ENCODE results near the gene TP53RK.

The TP53RK gene

GRCh38 chr20:46709459-46710152, 20.4 kb upstream of the TP53RK start, which contains the start of gene SLC2A10:
Gene SLC2A10 (plus strand): TSS chr20:46709649. CDS start chr20:46709737, 88 bp downstream.
- H3K4me3 Mint-ChIP-seq, result peak within 1 kb of the TSS; percentile 90 to 98 (median 93)
- TF ChIP-seq CTCF (IDR thresholded peaks at IDR 0.05; ENCODE audit: unreplicated experiment in 3 of 3), result no peak
- peaks cover 3% of the 10 kb centered on the region for H3K36me3 Mint-ChIP-seq (ENCODE audit: low read depth)

GRCh38 chr20:46709055-46709458, 19.8 kb upstream of the TP53RK start:
- H3K27ac Mint-ChIP-seq, result peak overlapping the region; percentile 89 to 97 (median 94)
- H3K4me3 Mint-ChIP-seq, result peak overlapping the region; percentile 82 to 86 (median 86)
- peaks cover 2% of the 10 kb centered on the region for H3K9me3 Mint-ChIP-seq
- peaks cover 3% of the 10 kb centered on the region for H3K36me3 Mint-ChIP-seq (ENCODE audit: low read depth)
- H3K4me1 Mint-ChIP-seq, result peaks cover 31% of the 10 kb centered on the region
- no peak for TF ChIP-seq CTCF (IDR thresholded peaks at IDR 0.05; ENCODE audit: unreplicated experiment in 3 of 3)
- H3K27me3 Mint-ChIP-seq (ENCODE audit: low read depth), result no peaks in the 10 kb centered on the region

More at GRCh38 chr20:46709459-46710152, 20.4 kb upstream of the TP53RK start, which contains the start of gene SLC2A10:
- Mint-ChIP-seq H3K27ac (peak within 1 kb of the TSS; percentile 95 to 97 (median 96)), H3K4me1 (peaks cover 32% of the 10 kb centered on the region), H3K27me3 (ENCODE audit: low read depth) (no peaks in the 10 kb centered on the region), H3K9me3 (peaks cover 2% of the 10 kb centered on the region)

DNA sequence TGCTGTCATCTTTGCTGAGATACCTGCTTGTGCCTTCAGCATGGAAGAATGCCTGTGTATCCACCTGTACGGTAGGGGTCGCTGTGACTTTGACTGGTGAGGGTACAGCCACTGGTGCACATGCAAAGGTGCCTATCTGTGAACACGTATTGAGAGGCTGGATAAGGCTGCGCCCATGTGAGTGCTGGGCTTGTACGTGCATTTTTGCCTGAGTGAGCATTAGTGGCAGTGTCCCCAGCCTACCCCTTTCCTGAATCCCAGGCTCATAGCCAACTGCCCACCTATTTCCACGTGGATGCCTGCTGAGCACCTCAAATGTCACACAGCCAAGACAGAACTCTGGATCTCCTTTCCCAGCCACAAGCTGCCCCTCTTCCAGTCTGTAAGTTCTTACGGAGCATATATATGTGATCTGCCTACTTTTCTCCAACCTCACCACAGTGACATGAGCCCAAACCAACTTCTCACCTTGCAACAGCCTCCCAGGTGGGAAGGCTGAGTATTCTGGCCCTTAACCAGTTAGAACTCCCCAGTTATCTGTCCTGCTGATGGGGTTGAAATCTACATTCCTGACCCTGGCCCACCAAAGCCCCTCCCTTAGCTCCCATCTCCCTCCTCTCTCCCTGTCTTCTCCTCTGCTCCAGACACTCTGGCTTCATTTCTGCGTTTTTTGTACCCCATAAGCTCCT, 19.1 kb upstream of the TP53RK start:
- H3K4me3 Mint-ChIP-seq, result peak overlapping the region; percentile 82 to 86 (median 86)
- H3K36me3 Mint-ChIP-seq (ENCODE audit: low read depth), result peaks cover 3% of the 10 kb centered on the region
- H3K4me1 Mint-ChIP-seq, result peaks cover 29% of the 10 kb centered on the region
- no peaks in the 10 kb centered on the region for H3K27me3 Mint-ChIP-seq (ENCODE audit: low read depth)
- peak overlapping the region; percentile 89 to 97 (median 94) for H3K27ac Mint-ChIP-seq
- peaks cover 2% of the 10 kb centered on the region for H3K9me3 Mint-ChIP-seq
- peak in 2 of 3 experiments; percentile 16 to 18 for TF ChIP-seq CTCF (IDR thresholded peaks at IDR 0.05; ENCODE audit: unreplicated experiment in 3 of 3)

GRCh38 chr20:46706242-46706641, 17.0 kb upstream of the TP53RK start:
- no peak for TF ChIP-seq CTCF (IDR thresholded peaks at IDR 0.05; ENCODE audit: unreplicated experiment in 3 of 3)
- peaks cover 16% of the 10 kb centered on the region for H3K4me1 Mint-ChIP-seq
- no peaks in the 10 kb centered on the region for H3K27me3 Mint-ChIP-seq (ENCODE audit: low read depth)
- H3K27ac Mint-ChIP-seq, result no peak overlapping the region
- H3K36me3 Mint-ChIP-seq (ENCODE audit: low read depth), result peaks cover 3% of the 10 kb centered on the region
- no peak overlapping the region for H3K4me3 Mint-ChIP-seq
- peaks cover 2% of the 10 kb centered on the region for H3K9me3 Mint-ChIP-seq

GRCh38 chr20:46705378-46705729, 16.1 kb upstream of the TP53RK start:
- TF ChIP-seq CTCF (IDR thresholded peaks at IDR 0.05; ENCODE audit: unreplicated experiment in 3 of 3), result no peak

More at GRCh38 chr20:46705378-46705729, 16.1 kb upstream of the TP53RK start:
- Mint-ChIP-seq H3K36me3 (ENCODE audit: low read depth) (peaks cover 3% of the 10 kb centered on the region), H3K27ac (peak overlapping the region in 1 of 3 experiments; percentile 9), H3K27me3 (ENCODE audit: low read depth) (no peaks in the 10 kb centered on the region), H3K4me3 (no peak overlapping the region), H3K4me1 (peaks cover 12% of the 10 kb centered on the region), H3K9me3 (peaks cover 2% of the 10 kb centered on the region)
